GM23248 (cell line): ENCODE data around the gene YIPF1. TPM values are rescaled to one million over a fixed set of nuclear protein-coding genes. Genes with fewer than 3 reads are reported as not detected.
A peak's percentile ranks its signal among the peaks of the same experiment; 100 is the strongest.
"Not testable (repeated sequence)": the region's sequence is repeated elsewhere in the genome, so short reads cannot be mapped to it uniquely, and the experiment has no call there.

ENCODE experiments used
- DNase-seq: peaks from one replicate; pipeline ENCODE4 v3.0.0-alpha.2; 2015
- H2AFZ ChIP-seq: fragments of 200-600 bp; sonication (generic); 2 replicates; pipeline ENCODE4 v1.6.1; 2016; ENCODE audit warnings: antibody characterized with exemption
- H3F3A ChIP-seq: fragments of 200-600 bp; sonication (generic); 2 replicates; pipeline ENCODE4 v1.6.1; 2016; ENCODE audit warnings: mild to moderate bottlenecking, antibody characterized with exemption, mixed run types; ENCODE audit not compliant: insufficient read depth
- H3K27ac ChIP-seq: fragments of 200-600 bp; sonication (generic); 2 replicates; pipeline ENCODE4 v1.5.1; 2016; ENCODE audit warnings: mild to moderate bottlenecking
- H3K27me3 ChIP-seq: fragments of 200-600 bp; sonication (generic); replicated peaks from 2 replicates; pipeline ENCODE4 v1.6.1; 2016; ENCODE audit warnings: mild to moderate bottlenecking; ENCODE audit not compliant: insufficient read depth
- H3K36me3 ChIP-seq: fragments of 200-600 bp; sonication (generic); 2 replicates; pipeline ENCODE4 v1.6.1; 2016; ENCODE audit warnings: low read depth, mild to moderate bottlenecking
- H3K4me1 ChIP-seq: fragments of 200-600 bp; sonication (generic); 2 replicates; pipeline ENCODE4 v1.6.1; 2016; ENCODE audit warnings: mild to moderate bottlenecking; ENCODE audit not compliant: insufficient read depth
- H3K4me2 ChIP-seq: fragments of 200-600 bp; sonication (generic); one replicate; pipeline ENCODE4 v1.6.1; 2016; ENCODE audit warnings: mild to moderate bottlenecking; ENCODE audit not compliant: unreplicated experiment
- H3K4me3 ChIP-seq: fragments of 200-600 bp; sonication (generic); 2 replicates; pipeline ENCODE4 v1.5.1; 2016; ENCODE audit warnings: mild to moderate bottlenecking
- H3K79me2 ChIP-seq: fragments of 200-600 bp; sonication (generic); 2 replicates; pipeline ENCODE4 v1.6.1; 2016; ENCODE audit warnings: mild to moderate bottlenecking; ENCODE audit not compliant: insufficient read depth
- H3K9ac ChIP-seq: fragments of 200-600 bp; sonication (generic); 2 replicates; pipeline ENCODE4 v1.6.1; 2016; ENCODE audit warnings: mild to moderate bottlenecking
- H3K9me2 ChIP-seq: fragments of 200-600 bp; sonication (generic); 2 replicates; pipeline ENCODE4 v1.6.1; 2016; ENCODE audit warnings: mixed run types, mild to moderate bottlenecking, moderate library complexity; ENCODE audit not compliant: insufficient read depth
- H3K9me3 ChIP-seq: fragments of 200-600 bp; sonication (generic); one replicate; pipeline ENCODE4 v1.6.1; 2017; ENCODE audit warnings: low read depth
- H4K20me1 ChIP-seq: fragments of 200-600 bp; sonication (generic); 2 replicates; pipeline ENCODE4 v1.6.0; 2016; ENCODE audit not compliant: insufficient read depth
- EZH2 ChIP-seq: fragments of 200-600 bp; sonication (generic); IDR thresholded peaks from 2 replicates; pipeline ENCODE4 v1.6.1; 2018; ENCODE audit warnings: antibody characterized with exemption, mild to moderate bottlenecking; ENCODE audit not compliant: insufficient read depth, poor library complexity, severe bottlenecking
- EZH2phosphoT487 ChIP-seq: fragments of 200-600 bp; sonication (generic); IDR thresholded peaks from 2 replicates; pipeline ENCODE4 v1.6.1; 2018; ENCODE audit warnings: antibody characterized with exemption, moderate library complexity, mild to moderate bottlenecking, low read depth; ENCODE audit not compliant: insufficient read depth
- WGBS, 2 experiments: methylation state at CpG; one replicate each; pipeline ENCODE4 v1.1.6; 2015 to 2017; ENCODE audit warnings: low lambda C conversion rate in 2 of 2, low coverage in 1 of 2; ENCODE audit errors: missing lambda C conversion rate in 2 of 2; 5-methylcytosine and 5-hydroxymethylcytosine counted together
- in situ Hi-C: fragments of 300-500 bp; cut with MboI; formaldehyde crosslinking; loops from 2 replicates; pipeline ENCODE4 v1.15.0; 2020
- polyA plus RNA-seq: library from polyadenylated mRNA; unstranded; fragments of >200 nt; fragmentation: Nextera tagmentation; extraction: Ambion mirVana; gene quantifications from 2 replicates; pipeline ENCODE4 v1.2.1, GENCODE V29; 2016
- total RNA-seq: library from RNA; depleted of rRNA; stranded (reverse); fragments of >200 nt; shearing (Covaris generic); gene quantifications from 2 replicates; pipeline ENCODE4 v1.2.3, GENCODE V29; 2014

The YIPF1 gene
- total and polyA plus RNA-seq, 2 experiments from 2014 or later: 21.0 to 23.4 TPM

DNA sequence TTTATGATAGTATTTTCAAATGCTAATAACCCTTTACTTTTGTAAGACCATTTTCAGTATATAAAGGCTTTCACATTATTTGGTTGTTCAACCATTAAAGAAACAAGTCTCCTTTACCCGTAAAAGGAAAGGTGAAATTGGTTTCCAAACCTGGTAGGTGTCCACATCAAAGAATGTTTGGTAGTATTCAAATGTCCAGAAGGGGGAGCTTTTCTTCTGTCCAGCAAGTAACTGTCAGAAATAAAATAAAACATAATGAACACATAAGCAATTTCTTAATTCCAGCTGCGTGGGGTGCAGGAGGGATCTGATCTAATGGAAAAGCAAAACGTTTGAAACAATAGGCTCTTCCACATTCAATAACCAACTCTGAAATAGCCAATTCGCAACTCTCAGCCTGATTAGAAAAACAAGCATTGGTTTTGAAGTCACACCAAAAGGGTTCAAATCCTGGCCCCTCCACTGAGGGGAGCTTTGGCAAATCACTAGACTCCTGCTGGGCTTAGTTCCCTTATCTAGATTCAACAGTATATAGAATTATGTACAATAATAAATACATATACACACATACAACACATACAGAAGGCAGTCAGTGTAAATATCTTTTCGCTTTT lies 11.0 kb downstream of the YIPF1 start:
- no peak overlapping the region for H2AFZ ChIP-seq
- 37 to 48% methylated on average over 5 of the region's 5 CpGs for WGBS, 2 experiments
- TF ChIP-seq EZH2 (no peak), EZH2phosphoT487 (no peak)
- no peaks in the 10 kb centered on the region for H3K9me3 ChIP-seq
- H3F3A ChIP-seq: no peaks in the 10 kb centered on the region
- peak; percentile 74 for DNase-seq
- H3K4me1 ChIP-seq: no peaks in the 10 kb centered on the region
- no peak overlapping the region for H3K9ac ChIP-seq
- H3K4me3 ChIP-seq: no peak overlapping the region
- no peaks in the 10 kb centered on the region for H3K79me2 ChIP-seq
- H3K36me3 ChIP-seq: peaks cover 15% of the 10 kb centered on the region
- no peaks in the 10 kb centered on the region for H4K20me1 ChIP-seq
- H3K27ac ChIP-seq: no peak overlapping the region
- H3K9me2 ChIP-seq: no peaks in the 10 kb centered on the region
- H3K27me3 ChIP-seq: no peaks in the 10 kb centered on the region
- H3K4me2 ChIP-seq: no peak overlapping the region
- in situ Hi-C loops: no loop called here

DNA sequence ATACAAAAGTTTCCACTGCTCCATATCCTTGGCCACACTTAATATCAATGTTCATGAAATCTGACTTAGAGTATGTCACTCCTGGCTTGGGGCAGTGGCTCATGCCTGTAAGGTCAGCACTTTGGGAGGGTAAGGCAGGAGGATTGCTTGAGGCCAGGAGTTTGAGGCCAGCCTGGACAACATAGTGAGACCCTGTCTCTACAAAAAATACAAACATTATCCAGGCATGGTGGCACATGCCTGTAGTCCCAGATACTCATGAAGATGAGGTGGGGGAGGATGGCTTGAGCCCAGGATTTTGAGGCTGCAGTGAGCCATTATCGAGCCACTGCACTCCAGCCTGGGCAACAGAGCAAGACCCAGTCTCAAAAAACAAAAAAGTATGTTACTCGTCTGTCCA lies 14.4 kb downstream of the YIPF1 start:
- H3K9ac ChIP-seq, H3K9me2 ChIP-seq, H4K20me1 ChIP-seq, H3K4me3 ChIP-seq, in situ Hi-C loops, H2AFZ ChIP-seq, H3K27ac ChIP-seq, H3K27me3 ChIP-seq, H3K4me2 ChIP-seq, H3K79me2 ChIP-seq, DNase-seq, H3K4me1 ChIP-seq, H3K9me3 ChIP-seq, H3F3A ChIP-seq: not testable (repeated sequence)
- 0 out of 2 replicates have a peak, but pooled peaks cover 15% of the 10 kb centered on the region for H3K36me3 ChIP-seq
- 71 to 92% methylated on average over 2 of the region's 2 CpGs for WGBS, 2 experiments

DNA sequence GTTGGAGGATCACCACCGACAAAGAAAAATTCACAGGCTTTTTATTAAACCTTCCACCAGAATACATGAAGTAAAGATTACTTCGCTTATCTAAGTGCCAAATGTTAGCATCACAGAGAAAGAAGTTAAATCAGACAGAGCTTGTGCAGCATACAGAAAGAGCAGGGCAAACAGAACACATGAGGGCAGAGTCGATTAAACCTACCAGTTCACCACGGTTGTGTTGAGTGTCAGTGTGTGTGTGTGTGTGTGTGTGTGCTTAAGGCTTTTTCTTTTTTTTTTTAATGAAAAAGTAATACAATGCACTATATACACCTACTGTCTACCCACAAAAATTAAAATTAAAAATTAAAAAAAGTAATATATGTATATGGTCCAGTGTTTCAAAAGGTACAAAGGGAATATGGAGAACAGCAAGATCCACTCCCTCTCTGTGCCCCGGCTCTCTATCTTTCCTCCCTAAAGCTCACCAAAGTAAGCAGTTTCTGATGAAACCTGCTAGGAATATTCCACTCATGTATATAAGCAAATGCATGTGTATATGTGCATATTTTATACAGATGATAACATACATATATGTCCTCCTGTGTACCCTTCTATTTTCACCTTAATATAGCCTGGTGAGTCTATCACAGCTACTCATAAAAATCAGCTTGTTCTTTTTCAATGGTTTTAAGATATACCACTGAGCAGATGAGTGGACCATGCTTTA lies 17.7 kb downstream of the YIPF1 start:
- no peaks in the 10 kb centered on the region for H4K20me1 ChIP-seq
- H3K36me3 ChIP-seq: peaks cover 15% of the 10 kb centered on the region; the same call in 1 of the 2 replicates
- no peaks in the 10 kb centered on the region for H3F3A ChIP-seq
- no peaks in the 10 kb centered on the region for H3K9me3 ChIP-seq
- no peaks in the 10 kb centered on the region for H3K27me3 ChIP-seq
- DNase-seq: no peak
- H3K4me2 ChIP-seq: no peak overlapping the region
- TF ChIP-seq EZH2phosphoT487 (no peak), EZH2 (no peak)
- H3K4me1 ChIP-seq: no peaks in the 10 kb centered on the region
- H3K9me2 ChIP-seq: no peaks in the 10 kb centered on the region
- no peak overlapping the region for H2AFZ ChIP-seq
- in situ Hi-C loops: loop anchor here (25.0 kb wide), 1 partner anchor 640 kb away; no protein-coding TSS in a partner anchor
- no peaks in the 10 kb centered on the region for H3K79me2 ChIP-seq
- no peak overlapping the region for H3K27ac ChIP-seq
- 69 to 79% methylated on average over 5 of the region's 5 CpGs for WGBS, 2 experiments
- no peak overlapping the region for H3K9ac ChIP-seq
- no peak overlapping the region for H3K4me3 ChIP-seq

DNA sequence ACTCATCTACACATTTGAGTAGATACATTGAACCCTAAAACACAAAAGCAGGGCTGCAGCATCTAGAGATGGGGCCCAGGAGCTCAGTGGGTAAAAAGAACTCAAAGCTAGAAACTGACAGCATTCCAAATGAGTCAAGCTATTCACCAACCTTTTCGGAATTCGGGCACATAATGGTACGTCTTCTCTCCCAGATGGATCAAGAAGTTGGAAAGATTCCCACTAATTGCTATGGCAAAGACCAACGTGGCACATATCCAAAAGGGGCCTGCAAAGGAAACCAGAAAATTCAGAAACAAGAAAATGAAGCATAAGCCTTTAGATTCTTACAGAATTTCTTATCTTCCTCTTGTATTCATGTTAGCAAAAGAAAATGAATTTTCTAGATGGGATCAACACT lies 18.4 kb downstream of the YIPF1 start:
- no peaks in the 10 kb centered on the region for H3F3A ChIP-seq
- H3K9ac ChIP-seq: no peak overlapping the region
- DNase-seq: no peak
- no peak overlapping the region for H3K4me2 ChIP-seq
- TF ChIP-seq EZH2phosphoT487 (no peak), EZH2 (no peak)
- no peaks in the 10 kb centered on the region for H3K4me1 ChIP-seq
- no peak overlapping the region for H2AFZ ChIP-seq
- H3K4me3 ChIP-seq: no peak overlapping the region
- no peaks in the 10 kb centered on the region for H3K79me2 ChIP-seq
- WGBS, 2 experiments: 72% methylated on average over 4 of the region's 4 CpGs
- no peaks in the 10 kb centered on the region for H3K9me2 ChIP-seq
- H3K27me3 ChIP-seq: no peaks in the 10 kb centered on the region
- no peak overlapping the region for H3K27ac ChIP-seq
- in situ Hi-C loops: loop anchor here (25.0 kb wide), 1 partner anchor 641 kb away; no protein-coding TSS in a partner anchor
- peaks cover 14% of the 10 kb centered on the region; the same call in 1 of the 2 replicates for H3K36me3 ChIP-seq
- no peaks in the 10 kb centered on the region for H3K9me3 ChIP-seq
- no peaks in the 10 kb centered on the region for H4K20me1 ChIP-seq
